Effector memory CD4-positive, alpha-beta T cell (primary cell): ENCODE results near the gene MYCBPAP.

Experiments
- DNase-seq, 3 donors: peaks; one replicate each; pipeline ENCODE4 v3.0.0-alpha.2; 2020
- H3K27ac ChIP-seq: 2 replicates; pipeline ENCODE4 v1.7.0; 2013; ENCODE audit warnings: mild to moderate bottlenecking, low read length, moderate library complexity; ENCODE audit not compliant: insufficient read depth, poor library complexity, severe bottlenecking
- H3K27me3 ChIP-seq: replicated peaks from 2 replicates; pipeline ENCODE4 v1.7.0; 2013; ENCODE audit warnings: mild to moderate bottlenecking, low read length; ENCODE audit not compliant: insufficient read depth, control insufficient read depth, poor library complexity, severe bottlenecking
- H3K36me3 ChIP-seq: 2 replicates; pipeline ENCODE4 v1.7.0; 2013; ENCODE audit warnings: mild to moderate bottlenecking, low read length, moderate library complexity; ENCODE audit not compliant: control insufficient read depth, insufficient read depth
- H3K4me1 ChIP-seq: 2 replicates; pipeline ENCODE4 v1.7.0; 2013; ENCODE audit warnings: low read length, mild to moderate bottlenecking; ENCODE audit not compliant: control insufficient read depth, insufficient read depth, poor library complexity, severe bottlenecking
- H3K4me3 ChIP-seq: 2 replicates; pipeline ENCODE4 v1.7.0; 2013; ENCODE audit warnings: low read length, low read depth, mild to moderate bottlenecking; ENCODE audit not compliant: insufficient read depth, poor library complexity, severe bottlenecking
- H3K9me3 ChIP-seq: 2 replicates; pipeline ENCODE4 v1.7.0; 2013; ENCODE audit warnings: mild to moderate bottlenecking, low read length, moderate library complexity; ENCODE audit not compliant: control insufficient read depth

The MYCBPAP gene

DNA sequence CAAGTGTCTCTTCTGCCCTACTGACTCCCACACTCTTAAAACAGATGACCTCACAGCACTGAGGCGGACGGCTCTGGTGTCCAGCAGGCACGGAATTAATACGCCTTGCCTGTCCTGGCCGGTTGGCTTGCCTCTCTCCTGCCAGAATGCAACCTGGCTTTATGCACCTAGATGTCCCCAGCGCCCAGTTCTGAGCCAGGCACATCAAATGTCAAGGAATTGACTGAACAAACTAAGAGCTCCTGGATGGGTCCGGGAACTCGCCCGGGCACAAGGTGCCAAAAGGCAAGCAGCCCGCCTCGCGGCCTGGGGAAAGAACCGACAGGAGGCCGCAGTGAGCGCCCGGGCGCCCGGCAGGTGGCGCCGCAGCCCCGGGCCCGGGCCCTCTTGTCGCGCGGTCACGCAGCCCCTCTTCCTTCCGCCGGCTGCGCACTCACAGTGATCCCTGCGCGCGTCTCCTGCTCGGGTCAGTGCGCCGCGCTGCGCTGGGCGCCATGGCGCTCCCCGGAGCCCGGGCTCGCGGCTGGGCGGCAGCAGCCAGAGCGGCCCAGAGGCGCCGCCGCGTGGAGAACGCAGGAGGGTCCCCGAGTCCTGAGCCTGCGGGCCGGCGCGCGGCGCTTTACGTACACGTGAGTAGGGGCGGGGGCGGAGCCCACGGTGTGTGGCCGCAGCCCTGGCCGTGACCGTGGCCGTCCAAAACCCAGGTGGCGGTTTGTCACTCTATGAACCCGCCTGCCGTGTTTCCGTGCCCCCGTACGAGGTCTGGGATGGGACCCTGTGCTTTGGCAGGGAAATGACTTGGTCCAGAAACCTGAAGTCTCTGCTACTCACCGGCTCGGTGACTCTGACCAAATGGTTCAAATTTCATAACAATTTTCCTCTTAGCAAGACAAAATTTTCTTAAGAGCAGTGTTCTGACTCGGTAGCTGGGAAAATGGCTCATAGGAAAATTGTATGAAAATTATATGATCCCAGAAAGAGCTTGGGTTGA lies 29.6 kb upstream of the MYCBPAP start, which contains the start of gene RSAD1:
RSAD1 (plus strand) TSS at position 470 of the 991 bp plus-strand sequence; CDS start at position 495, 25 bp downstream.
- Histone ChIP-seq H3K27ac (peak within 1 kb of the TSS; percentile 75), H3K4me1 (peaks cover 14% of the 10 kb centered on the region), H3K27me3 (no peaks in the 10 kb centered on the region), H3K9me3 (no peaks in the 10 kb centered on the region), H3K4me3 (peak within 1 kb of the TSS; percentile 91), H3K36me3 (peaks cover 7% of the 10 kb centered on the region)
- peak; percentile 75 to 78 (median 75) for DNase-seq

GRCh38 chr17:50479522-50480141 lies 28.6 kb upstream of the MYCBPAP start:
- H3K27ac ChIP-seq = peak overlapping the region; percentile 75
- peaks cover 14% of the 10 kb centered on the region for H3K4me1 ChIP-seq
- H3K4me3 ChIP-seq = peak overlapping the region; percentile 91
- H3K27me3 ChIP-seq = no peaks in the 10 kb centered on the region
- peaks cover 16% of the 10 kb centered on the region for H3K36me3 ChIP-seq
- DNase-seq = peak; percentile 20 to 46 (median 39)
- H3K9me3 ChIP-seq = no peaks in the 10 kb centered on the region

GRCh38 chr17:50480142-50480764 lies 28.0 kb upstream of the MYCBPAP start:
- DNase-seq = no peak
- Histone ChIP-seq H3K27ac (no peak overlapping the region), H3K4me1 (peaks cover 14% of the 10 kb centered on the region)

GRCh38 chr17:50480854-50481490 lies 27.3 kb upstream of the MYCBPAP start:
- Histone ChIP-seq H3K27me3 (no peaks in the 10 kb centered on the region), H3K27ac (no peak overlapping the region), H3K9me3 (no peaks in the 10 kb centered on the region), H3K36me3 (peaks cover 24% of the 10 kb centered on the region), H3K4me1 (peaks cover 14% of the 10 kb centered on the region), H3K4me3 (no peak overlapping the region)
- DNase-seq = no peak

More at GRCh38 chr17:50480142-50480764, 28.0 kb upstream of the MYCBPAP start:
- Histone ChIP-seq H3K36me3 (peaks cover 21% of the 10 kb centered on the region), H3K27me3 (no peaks in the 10 kb centered on the region), H3K9me3 (no peaks in the 10 kb centered on the region), H3K4me3 (no peak overlapping the region)

GRCh38 chr17:50481648-50482047 lies 26.6 kb upstream of the MYCBPAP start:
- H3K9me3 ChIP-seq = no peaks in the 10 kb centered on the region
- H3K4me1 ChIP-seq = peaks cover 14% of the 10 kb centered on the region

GRCh38 chr17:50482110-50482509 lies 26.1 kb upstream of the MYCBPAP start:
- no peak overlapping the region for H3K4me3 ChIP-seq

More at GRCh38 chr17:50481648-50482047, 26.6 kb upstream of the MYCBPAP start:
- H3K27ac ChIP-seq = no peak overlapping the region
- no peak for DNase-seq
- peaks cover 24% of the 10 kb centered on the region for H3K36me3 ChIP-seq
- no peaks in the 10 kb centered on the region for H3K27me3 ChIP-seq
- H3K4me3 ChIP-seq = no peak overlapping the region

DNA sequence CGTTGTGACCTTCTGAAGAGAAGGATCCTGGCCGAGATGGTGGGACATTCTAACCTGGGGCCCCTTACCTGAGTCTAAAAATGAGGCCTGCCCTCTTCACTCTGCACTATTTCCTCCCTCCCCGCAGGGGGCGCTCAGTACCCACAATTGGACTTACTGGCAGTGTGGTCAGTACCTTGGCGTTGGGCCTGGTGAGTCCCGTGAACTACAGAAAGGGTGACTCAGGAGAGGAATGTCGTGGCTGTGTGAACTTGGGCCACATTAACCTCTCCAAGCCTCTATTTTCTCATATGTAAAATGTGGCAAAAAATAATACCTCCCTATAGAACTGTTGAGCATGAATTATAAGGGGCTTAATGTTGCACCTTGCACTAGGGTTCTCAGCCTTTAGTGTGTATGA lies 25.7 kb upstream of the MYCBPAP start:
- H3K4me3 ChIP-seq = no peak overlapping the region
- peaks cover 14% of the 10 kb centered on the region for H3K4me1 ChIP-seq
- no peak overlapping the region for H3K27ac ChIP-seq
- no peaks in the 10 kb centered on the region for H3K9me3 ChIP-seq
- H3K36me3 ChIP-seq = peaks cover 30% of the 10 kb centered on the region
- DNase-seq = peak; percentile 34 to 56 (median 44)
- H3K27me3 ChIP-seq = no peaks in the 10 kb centered on the region

More at GRCh38 chr17:50482110-50482509, 26.1 kb upstream of the MYCBPAP start:
- DNase-seq = no peak
- H3K27ac ChIP-seq = no peak overlapping the region
- H3K36me3 ChIP-seq = peaks cover 26% of the 10 kb centered on the region
- no peaks in the 10 kb centered on the region for H3K27me3 ChIP-seq
- H3K9me3 ChIP-seq = no peaks in the 10 kb centered on the region
- H3K4me1 ChIP-seq = peaks cover 14% of the 10 kb centered on the region

DNA sequence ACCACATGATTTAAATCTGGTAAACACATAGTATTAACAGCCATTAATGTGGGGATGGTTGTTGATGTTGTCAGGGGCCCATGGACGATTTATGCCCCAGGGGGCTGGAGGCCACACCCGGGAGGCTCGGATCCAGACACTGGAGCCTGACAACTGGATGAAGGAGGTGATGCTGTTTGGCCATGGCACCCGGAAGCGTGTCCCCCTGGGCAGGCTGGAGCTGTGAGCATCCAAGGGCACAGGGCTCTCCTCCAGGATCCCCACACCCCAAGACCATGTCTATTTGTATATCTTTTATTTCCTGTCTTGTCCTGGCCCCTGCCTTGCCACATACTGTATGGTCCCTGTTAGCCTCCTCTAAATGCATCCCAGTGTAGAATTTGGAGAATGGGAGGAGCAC lies 25.0 kb upstream of the MYCBPAP start:
- Histone ChIP-seq H3K27ac (no peak overlapping the region), H3K36me3 (peaks cover 30% of the 10 kb centered on the region), H3K4me3 (no peak overlapping the region), H3K27me3 (no peaks in the 10 kb centered on the region), H3K9me3 (no peaks in the 10 kb centered on the region), H3K4me1 (peaks cover 10% of the 10 kb centered on the region)
- DNase-seq = no peak

GRCh38 chr17:50484386-50485155 lies 23.7 kb upstream of the MYCBPAP start:
- no peak for DNase-seq
- no peak overlapping the region for H3K4me3 ChIP-seq
- H3K9me3 ChIP-seq = no peaks in the 10 kb centered on the region
- H3K36me3 ChIP-seq = peaks cover 30% of the 10 kb centered on the region
- H3K27ac ChIP-seq = no peak overlapping the region
- peaks cover 4% of the 10 kb centered on the region for H3K4me1 ChIP-seq
- no peaks in the 10 kb centered on the region for H3K27me3 ChIP-seq
